Measurements from ENCODE around the gene SVIL. TPM values are rescaled to one million over a fixed set of nuclear protein-coding genes. Genes with fewer than 3 reads are reported as not detected.
"Not testable (repeated sequence)": the region's sequence is repeated elsewhere in the genome, so short reads cannot be mapped to it uniquely, and the experiment has no call there.

Gene SVIL
- total RNA-seq, 1 donor from 2014 or later, result 94.7 TPM

GRCh38 chr10:29486433-29486832 lies 148.3 kb downstream of the SVIL start:
- no peak for TF ChIP-seq CTCF (IDR thresholded peaks at IDR 0.05)
- H3K27ac ChIP-seq, result no peak overlapping the region
- no peaks in the 10 kb centered on the region for H3K27me3 ChIP-seq
- DNase-seq (ENCODE audit: low spot score in 2 of 2), result peak in 1 of 2 donors; percentile 27
- H3K36me3 ChIP-seq, result peaks cover 74 to 84% of the 10 kb centered on the region in 2 donors
- H3K4me1 ChIP-seq, result peaks cover 5% of the 10 kb centered on the region in 2 donors
- intact Hi-C loops (cut with DNase I), result no loop called here
- no peak overlapping the region for H3K4me3 ChIP-seq
- H3K9me3 ChIP-seq, result no peaks in the 10 kb centered on the region

GRCh38 chr10:29484677-29485076 lies 150.1 kb downstream of the SVIL start:
- H3K4me3 ChIP-seq; H3K9me3 ChIP-seq; H3K4me1 ChIP-seq; intact Hi-C loops (cut with DNase I); H3K27ac ChIP-seq; H3K27me3 ChIP-seq: not testable (repeated sequence)
- peaks cover 70 to 83% of the 10 kb centered on the region in 2 donors for H3K36me3 ChIP-seq
- DNase-seq (ENCODE audit: low spot score in 2 of 2), result peak in 1 of 2 donors; percentile 42

GRCh38 chr10:29482591-29483431 lies 152.0 kb downstream of the SVIL start:
- no peaks in the 10 kb centered on the region for H3K27me3 ChIP-seq
- DNase-seq (ENCODE audit: low spot score in 2 of 2), result peak in 1 of 2 donors; percentile 62
- H3K9me3 ChIP-seq, result no peaks in the 10 kb centered on the region
- no peak for TF ChIP-seq CTCF (IDR thresholded peaks at IDR 0.05)
- peak overlapping the region; percentile 59 to 61 for H3K27ac ChIP-seq
- peaks cover 68 to 80% of the 10 kb centered on the region in 2 donors for H3K36me3 ChIP-seq
- H3K4me1 ChIP-seq, result peaks cover 5 to 9% of the 10 kb centered on the region in 2 donors
- intact Hi-C loops (cut with DNase I), result no loop called here
- H3K4me3 ChIP-seq, result no peak overlapping the region

- H3K27ac ChIP-seq, result peak overlapping the region; percentile 59 to 61
Measured at GRCh38 chr10:29481906-29482440, 152.8 kb downstream of the SVIL start.

GRCh38 chr10:29479981-29480954 lies 154.5 kb downstream of the SVIL start:
- peaks cover 52 to 72% of the 10 kb centered on the region in 2 donors for H3K36me3 ChIP-seq
- TF ChIP-seq CTCF (IDR thresholded peaks at IDR 0.05), result no peak
- no peak overlapping the region for H3K27ac ChIP-seq
- H3K9me3 ChIP-seq, result no peaks in the 10 kb centered on the region
- no peaks in the 10 kb centered on the region for H3K27me3 ChIP-seq
- peak in 1 of 2 donors; percentile 58 for DNase-seq (ENCODE audit: low spot score in 2 of 2)
- H3K4me1 ChIP-seq, result peaks cover 5 to 18% of the 10 kb centered on the region in 2 donors
- H3K4me3 ChIP-seq, result no peak overlapping the region
- intact Hi-C loops (cut with DNase I), result no loop called here

More at GRCh38 chr10:29481906-29482440, 152.8 kb downstream of the SVIL start:
- Histone ChIP-seq H3K4me3 (no peak overlapping the region), H3K4me1 (peaks cover 5 to 17% of the 10 kb centered on the region in 2 donors), H3K36me3 (peaks cover 66 to 78% of the 10 kb centered on the region in 2 donors), H3K9me3 (no peaks in the 10 kb centered on the region), H3K27me3 (no peaks in the 10 kb centered on the region)
- intact Hi-C loops (cut with DNase I), result no loop called here
- no peak for TF ChIP-seq CTCF (IDR thresholded peaks at IDR 0.05)
- peak in 1 of 2 donors; percentile 53 for DNase-seq (ENCODE audit: low spot score in 2 of 2)
